Smooth muscle cell (in vitro differentiated cells): ENCODE measurements around the gene KCNJ10. TPM values are rescaled to one million over a fixed set of nuclear protein-coding genes. Genes with fewer than 3 reads are reported as not detected.
A peak's percentile ranks its signal among the peaks of the same experiment; 100 is the strongest.

Experiments used
- DNase-seq: peaks from one replicate; lab custom pipeline; 2025; ENCODE audit not compliant: unreplicated experiment; lab: John Stamatoyannopoulos, UW
- H2AFZ ChIP-seq: fragments of 200-600 bp; sonication (generic); 2 replicates; pipeline ENCODE4 v1.6.0; 2016; ENCODE audit warnings: antibody characterized with exemption, low read depth, mild to moderate bottlenecking
- H3F3A ChIP-seq: fragments of 200-600 bp; sonication (generic); 2 replicates; pipeline ENCODE4 v1.6.0; 2017; ENCODE audit warnings: antibody characterized with exemption, low read depth
- H3K27ac ChIP-seq: fragments of 200-600 bp; sonication (generic); 2 replicates; pipeline ENCODE4 v1.5.1; 2016; ENCODE audit warnings: low read depth, mild to moderate bottlenecking
- H3K27me3 ChIP-seq: fragments of 200-600 bp; sonication (generic); 2 replicates; pipeline ENCODE4 v1.6.1; 2016; ENCODE audit warnings: low read depth, mild to moderate bottlenecking
- H3K36me3 ChIP-seq: fragments of 200-600 bp; sonication (generic); 2 replicates; pipeline ENCODE4 v1.5.1; 2016; ENCODE audit warnings: low read depth
- H3K4me1 ChIP-seq: fragments of 200-600 bp; sonication (generic); 2 replicates; pipeline ENCODE4 v1.5.1; 2016; ENCODE audit warnings: low read depth
- H3K4me2 ChIP-seq: fragments of 200-600 bp; sonication (generic); 2 replicates; pipeline ENCODE4 v1.6.0; 2016; ENCODE audit warnings: mild to moderate bottlenecking
- H3K4me3 ChIP-seq: fragments of 200-600 bp; sonication (generic); 2 replicates; pipeline ENCODE4 v1.5.1; 2016; ENCODE audit warnings: mild to moderate bottlenecking
- H3K79me2 ChIP-seq: fragments of 200-600 bp; sonication (generic); 2 replicates; pipeline ENCODE4 v1.6.0; 2016; ENCODE audit warnings: low read depth, mild to moderate bottlenecking
- H3K9ac ChIP-seq: fragments of 200-600 bp; sonication (generic); 2 replicates; pipeline ENCODE4 v1.6.0; 2016; ENCODE audit warnings: low read depth
- H3K9me3 ChIP-seq: fragments of 200-600 bp; sonication (generic); replicated peaks from 2 replicates; pipeline ENCODE4 v1.5.1; 2016; ENCODE audit warnings: low read depth
- H4K20me1 ChIP-seq: fragments of 200-600 bp; sonication (generic); 2 replicates; pipeline ENCODE4 v1.6.0; 2016; ENCODE audit warnings: low read depth
- CTCF ChIP-seq: fragments of 200-600 bp; sonication (generic); IDR thresholded peaks from 2 replicates; pipeline ENCODE4 v1.5.1; 2017; ENCODE audit warnings: borderline replicate concordance, mild to moderate bottlenecking, antibody characterized with exemption; ENCODE audit not compliant: insufficient read depth, poor library complexity, severe bottlenecking
- WGBS: methylation state at CpG from one replicate; pipeline ENCODE4 v1.1.7; 2016; ENCODE audit warnings: low lambda C conversion rate; 5-methylcytosine and 5-hydroxymethylcytosine counted together
- polyA plus RNA-seq: library from polyadenylated mRNA; unstranded; fragments of >200 nt; fragmentation: Nextera tagmentation; extraction: Ambion mirVana; gene quantifications from 2 replicates; pipeline ENCODE4 v1.2.1, GENCODE V29; 2016
- total RNA-seq: library from RNA; depleted of rRNA; stranded (reverse); fragments of >200 nt; gene quantifications from 2 replicates; pipeline ENCODE4 v1.2.3, GENCODE V29; 2014

Gene KCNJ10
- total and polyA plus RNA-seq, 2 experiments from 2014 or later, result not detected

- H3K4me1 ChIP-seq, result peaks cover 21% of the 10 kb centered on the region
- no peaks in the 10 kb centered on the region for H4K20me1 ChIP-seq
- H3K79me2 ChIP-seq, result no peaks in the 10 kb centered on the region
- H3K4me2 ChIP-seq, result no peak overlapping the region
- H3K9me3 ChIP-seq, result no peaks in the 10 kb centered on the region
- TF ChIP-seq CTCF, result no peak
- H3F3A ChIP-seq, result no peaks in the 10 kb centered on the region
- no peak overlapping the region for H3K4me3 ChIP-seq
- H3K36me3 ChIP-seq, result no peaks in the 10 kb centered on the region
- WGBS, result 74% methylated on average over 3 of the region's 3 CpGs
- no peak overlapping the region for H2AFZ ChIP-seq
- no peak overlapping the region for H3K27ac ChIP-seq
- peaks cover 20% of the 10 kb centered on the region for H3K27me3 ChIP-seq
- H3K9ac ChIP-seq, result no peak overlapping the region
- no peak for DNase-seq
Observed at GRCh38 chr1:160049101-160049500, 20.9 kb downstream of the KCNJ10 start.

- no peaks in the 10 kb centered on the region for H3K79me2 ChIP-seq
Observed at GRCh38 chr1:160048335-160048734, 21.6 kb downstream of the KCNJ10 start.

GRCh38 chr1:160047111-160047991 is 22.6 kb downstream of the KCNJ10 start:
- no peak for DNase-seq
- Histone ChIP-seq H3K9me3 (no peaks in the 10 kb centered on the region), H4K20me1 (no peaks in the 10 kb centered on the region), H3K9ac (no peak overlapping the region), H3K4me2 (peak overlapping the region; percentile 71), H3K4me1 (peaks cover 21% of the 10 kb centered on the region), H3K4me3 (no peak overlapping the region), H2AFZ (no peak overlapping the region), H3F3A (no peaks in the 10 kb centered on the region), H3K36me3 (no peaks in the 10 kb centered on the region), H3K27me3 (peaks cover 17% of the 10 kb centered on the region), H3K79me2 (no peaks in the 10 kb centered on the region), H3K27ac (no peak overlapping the region)
- WGBS, result 90% methylated on average over 9 of the region's 9 CpGs
- no peak for TF ChIP-seq CTCF

More at GRCh38 chr1:160048335-160048734, 21.6 kb downstream of the KCNJ10 start:
- Histone ChIP-seq H3K27me3 (peaks cover 20% of the 10 kb centered on the region), H3K4me2 (no peak overlapping the region), H4K20me1 (no peaks in the 10 kb centered on the region), H3K9me3 (no peaks in the 10 kb centered on the region), H2AFZ (no peak overlapping the region), H3K36me3 (no peaks in the 10 kb centered on the region), H3K27ac (no peak overlapping the region), H3K4me1 (peaks cover 21% of the 10 kb centered on the region), H3F3A (no peaks in the 10 kb centered on the region), H3K4me3 (no peak overlapping the region), H3K9ac (no peak overlapping the region)
- no peak for TF ChIP-seq CTCF
- DNase-seq, result no peak
